NCI-H460 (cell line): ENCODE measurements around the gene LCNL1. TPM values are rescaled to one million over a fixed set of nuclear protein-coding genes. Genes with fewer than 3 reads are reported as not detected.

ENCODE experiments used
- DNase-seq: peaks from one replicate; pipeline ENCODE4 v3.0.0-alpha.2; 2016; ENCODE audit warnings: low read depth; ENCODE audit errors: extremely low read depth
- total RNA-seq: library from RNA; depleted of rRNA; stranded (reverse); fragments of >200 nt; shearing (Covaris generic); gene quantifications from 2 replicates; pipeline ENCODE4 v1.2.3, GENCODE V29; 2014; rRNA removed

The LCNL1 gene
- total RNA-seq, 1 experiment from 2014 or later = not detected

DNA sequence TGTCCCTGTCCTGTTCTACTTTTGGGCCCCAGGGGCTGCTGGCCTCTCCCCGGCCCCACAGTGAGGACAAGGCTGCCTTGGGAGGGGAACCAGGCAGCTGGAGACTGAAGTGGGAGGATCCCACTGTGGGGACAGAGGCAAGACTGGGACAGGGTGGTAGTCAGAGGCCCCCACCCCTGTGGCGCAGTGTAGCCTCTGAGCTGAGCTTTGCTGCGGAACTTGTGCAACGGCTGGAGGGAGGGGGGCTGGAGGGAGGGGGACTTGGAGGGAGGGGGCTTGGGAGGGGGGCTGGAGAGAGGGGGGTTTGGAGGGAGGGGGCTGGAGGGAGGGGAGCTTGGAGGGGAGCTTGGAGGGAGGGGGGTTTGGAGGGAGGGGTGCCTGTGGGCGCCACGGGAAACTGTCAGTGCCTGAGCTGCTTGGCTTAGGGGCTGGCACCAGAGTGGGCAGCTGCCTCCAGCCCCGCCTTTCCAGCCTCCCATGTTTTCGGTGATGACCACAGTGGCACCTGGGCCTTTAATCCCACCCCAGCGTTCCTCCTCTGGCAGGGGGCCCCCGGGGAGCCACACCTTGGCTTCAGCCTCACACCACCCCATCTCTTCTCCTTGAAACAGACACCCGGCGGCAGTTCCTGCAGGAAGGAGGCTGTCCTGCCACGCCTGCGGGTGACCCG, 51.4 kb downstream of the LCNL1 start:
- DNase-seq = no peak

DNA sequence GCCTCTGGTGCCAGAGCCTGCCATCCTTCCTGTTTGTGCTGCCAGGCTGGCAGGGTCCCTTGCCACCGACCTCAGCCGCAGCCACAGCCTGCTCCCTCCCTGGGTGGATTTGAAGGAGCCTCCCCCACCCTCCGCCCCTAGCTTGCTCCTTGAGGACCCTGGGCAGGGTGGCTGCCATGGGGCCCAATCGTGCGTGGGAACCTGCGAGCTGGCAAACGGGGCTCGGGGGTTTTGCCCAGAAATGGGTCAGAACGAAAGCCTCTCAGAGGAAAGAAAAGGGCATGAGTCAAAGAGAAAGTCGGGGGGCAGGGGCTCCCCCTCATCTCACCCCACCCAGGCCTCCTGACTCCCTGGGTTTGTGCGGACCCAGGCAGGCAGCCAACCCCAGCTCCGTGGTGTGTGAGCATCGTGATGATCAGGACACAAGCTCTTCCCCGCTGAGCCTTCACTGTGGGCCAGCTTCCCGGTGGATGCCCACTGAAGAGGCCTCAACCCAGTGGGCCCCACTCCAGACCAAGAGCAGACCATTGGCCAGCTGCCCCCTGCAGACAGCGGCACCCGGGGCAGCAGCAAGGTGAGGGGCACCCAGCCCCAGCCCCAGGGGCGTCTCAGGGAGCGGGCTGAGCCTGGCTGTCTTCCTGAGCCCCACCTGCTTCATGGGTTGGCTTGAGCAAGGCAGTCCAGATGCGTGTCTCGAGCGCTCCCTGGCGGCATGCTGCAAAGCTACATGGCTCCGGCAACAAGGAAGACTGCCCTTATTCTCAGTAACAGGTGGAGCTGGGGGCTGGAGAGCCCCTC, 52.1 kb downstream of the LCNL1 start:
- peak; percentile 76 for DNase-seq

Other genes starting within 250 kb of the LCNL1 start
- not detected in 2 replicates for gene LCN10, start 240.1 kb upstream of the LCNL1 start, total RNA-seq
- not detected in 2 replicates for gene LCN6, start 234.5 kb upstream of the LCNL1 start, total RNA-seq
- gene LCN8, start 224.8 kb upstream of the LCNL1 start, total RNA-seq = not detected in 2 replicates
- gene LCN15, start 218.5 kb upstream of the LCNL1 start, total RNA-seq = not detected in 2 replicates
- 24.0 and 27.6 TPM in 2 replicates for gene TMEM141, start 191.6 kb upstream of the LCNL1 start, total RNA-seq
- gene CCDC183, start 186.7 kb upstream of the LCNL1 start, total RNA-seq = 1.7 and 1.8 TPM in 2 replicates
- 59.4 and 69.4 TPM in 2 replicates for gene RABL6, start 175.0 kb upstream of the LCNL1 start, total RNA-seq
- gene AJM1, start 140.5 kb upstream of the LCNL1 start, total RNA-seq = 2.6 and 2.7 TPM in 2 replicates
- 132 and 134 TPM in 2 replicates for gene PHPT1, start 133.6 kb upstream of the LCNL1 start, total RNA-seq
- gene MAMDC4, start 130.6 kb upstream of the LCNL1 start, total RNA-seq = 4.4 and 4.5 TPM in 2 replicates
- gene EDF1, start 116.7 kb upstream of the LCNL1 start, total RNA-seq = 309 and 321 TPM in 2 replicates
- gene TRAF2, start 96.5 kb upstream of the LCNL1 start, total RNA-seq = 12.1 and 17.9 TPM in 2 replicates
- 93.0 and 112 TPM in 2 replicates for gene FBXW5, start 38.3 kb upstream of the LCNL1 start, total RNA-seq
- gene C8G, start 37.8 kb upstream of the LCNL1 start, total RNA-seq = 0.92 TPM in 1 of 2 replicates, not detected in the other
- 1.2 and 1.5 TPM in 2 replicates for gene LCN12, start 30.7 kb upstream of the LCNL1 start, total RNA-seq
- gene PTGDS, start 5.5 kb upstream of the LCNL1 start, total RNA-seq = not detected in 2 replicates
- gene PAXX, start 9.4 kb downstream of the LCNL1 start, total RNA-seq = 35.4 and 39.4 TPM in 2 replicates
- 0.17 TPM in 1 of 2 replicates, not detected in the other for gene CLIC3, start 13.6 kb downstream of the LCNL1 start, total RNA-seq
- 21.0 and 25.0 TPM in 2 replicates for gene ABCA2, start 45.2 kb downstream of the LCNL1 start, total RNA-seq
- gene FUT7, start 49.1 kb downstream of the LCNL1 start, total RNA-seq = not detected in 2 replicates
- gene NPDC1, start 63.2 kb downstream of the LCNL1 start, total RNA-seq = 30.3 and 35.5 TPM in 2 replicates
- gene ENTPD2, start 71.1 kb downstream of the LCNL1 start, total RNA-seq = not detected in 2 replicates
- gene SAPCD2, start 87.6 kb downstream of the LCNL1 start, total RNA-seq = 32.4 and 43.6 TPM in 2 replicates
- gene UAP1L1, start 94.5 kb downstream of the LCNL1 start, total RNA-seq = 3.6 and 4.0 TPM in 2 replicates
- 53.6 and 55.5 TPM in 2 replicates for gene MAN1B1, start 104.0 kb downstream of the LCNL1 start, total RNA-seq
- 111 and 116 TPM in 2 replicates for gene DPP7, start 131.7 kb downstream of the LCNL1 start, total RNA-seq
- not detected in 2 replicates for gene GRIN1, start 156.2 kb downstream of the LCNL1 start, total RNA-seq
- gene LRRC26, start 187.1 kb downstream of the LCNL1 start, total RNA-seq = not detected in 2 replicates
- not detected in 2 replicates for gene TMEM210, start 189.1 kb downstream of the LCNL1 start, total RNA-seq
- 11.0 and 16.1 TPM in 2 replicates for gene ANAPC2, start 205.6 kb downstream of the LCNL1 start, total RNA-seq
- gene SSNA1, start 205.7 kb downstream of the LCNL1 start, total RNA-seq = 59.3 and 66.1 TPM in 2 replicates
- 7.4 and 8.2 TPM in 2 replicates for gene TPRN, start 217.7 kb downstream of the LCNL1 start, total RNA-seq
- 38.8 and 39.8 TPM in 2 replicates for gene TMEM203, start 222.7 kb downstream of the LCNL1 start, total RNA-seq
- 11.1 and 13.5 TPM in 2 replicates for gene NDOR1, start 222.7 kb downstream of the LCNL1 start, total RNA-seq
- 0.37 and 0.40 TPM in 2 replicates for gene RNF208, start 239.2 kb downstream of the LCNL1 start, total RNA-seq
- gene CYSRT1, start 242.2 kb downstream of the LCNL1 start, total RNA-seq = 0.59 and 1.4 TPM in 2 replicates
- not detected in 2 replicates for gene RNF224, start 244.5 kb downstream of the LCNL1 start, total RNA-seq
- gene SLC34A3, start 247.9 kb downstream of the LCNL1 start, total RNA-seq = not detected in 2 replicates